Caco-2 (cell line): ENCODE measurements around the gene MYOZ1. TPM values are rescaled to one million over a fixed set of nuclear protein-coding genes. Genes with fewer than 3 reads are reported as not detected.

ENCODE experiments used
- BruUV-seq: library from RNA; stranded (reverse); fragments of 400-500 nt; replicated peaks from 2 replicates; lab custom pipeline; 2021; lab: Mats Ljungman, UMichigan
- CTCF ChIA-PET: fragments of 300-600 bp; sonication (Branson Sonifier 250); formaldehyde crosslinking; loops from one replicate; lab custom pipeline; 2022; ENCODE audit warnings: antibody characterized with exemption; lab: Charles Lee
- POLR2A ChIA-PET: fragments of 300-600 bp; sonication (Branson Sonifier 250); formaldehyde crosslinking; loops from one replicate; lab custom pipeline; 2022; ENCODE audit warnings: antibody characterized with exemption; lab: Charles Lee
- DNase-seq, 2 experiments: peaks; one replicate each; pipeline versions ENCODE4 v3.0.0 to v3.0.0-alpha.2; 2020 to 2022
- H3K27me3 ChIP-seq: replicated peaks from 2 replicates; pipeline ENCODE4 v1.6.0; 2011; ENCODE audit warnings: low read length; ENCODE audit not compliant: control insufficient read depth, insufficient read depth
- H3K36me3 ChIP-seq: 2 replicates; pipeline ENCODE4 v1.5.1; 2011; ENCODE audit warnings: low read length; ENCODE audit not compliant: control insufficient read depth, insufficient read depth
- H3K4me1 ChIP-seq: fragments of 250-450 bp; sonication (Bioruptor Pico); 2 replicates; pipeline ENCODE4 v1.5.1; 2020; ENCODE audit warnings: mild to moderate bottlenecking
- H3K4me3 ChIP-seq: 2 replicates; pipeline ENCODE4 v1.5.1; 2011; ENCODE audit warnings: low read depth, mild to moderate bottlenecking, control low read depth, low read length
- H3K9me3 ChIP-seq: fragments of 250-450 bp; sonication (Bioruptor Pico); 2 replicates; pipeline ENCODE4 v1.5.1; 2020; ENCODE audit warnings: mild to moderate bottlenecking, moderate library complexity
- H3K27ac Mint-ChIP-seq: one replicate; pipeline ENCODE4 v1.8.0; 2022; ENCODE audit warnings: mixed read lengths; ENCODE audit not compliant: unreplicated experiment
- H3K27me3 Mint-ChIP-seq: one replicate; pipeline ENCODE4 v1.8.0; 2022; ENCODE audit warnings: mixed read lengths; ENCODE audit not compliant: insufficient read depth, unreplicated experiment
- H3K36me3 Mint-ChIP-seq: one replicate; pipeline ENCODE4 v1.8.0; 2022; ENCODE audit warnings: mild to moderate bottlenecking, mixed read lengths; ENCODE audit not compliant: insufficient read depth, unreplicated experiment
- H3K4me1 Mint-ChIP-seq: one replicate; pipeline ENCODE4 v1.8.0; 2022; ENCODE audit warnings: low read depth, mixed read lengths; ENCODE audit not compliant: unreplicated experiment
- H3K4me3 Mint-ChIP-seq: one replicate; pipeline ENCODE4 v1.8.0; 2022; ENCODE audit warnings: mild to moderate bottlenecking, moderate library complexity, mixed read lengths; ENCODE audit not compliant: unreplicated experiment
- H3K9me3 Mint-ChIP-seq: one replicate; pipeline ENCODE4 v1.8.0; 2022; ENCODE audit warnings: mixed read lengths; ENCODE audit not compliant: unreplicated experiment
- CTCF ChIP-seq, 2 experiments: fragments of 200-600 bp in 1 of 2; IDR thresholded peaks; 1 replicate in 1 of 2; 2 replicates in 1 of 2; pipeline versions ENCODE4 v1.5.1 to v1.8.0; 2011 to 2022; ENCODE audit warnings: antibody characterized with exemption in 1 of 2, control low read depth in 1 of 2, inconsistent platforms in 1 of 2, low read depth in 1 of 2, low read length in 1 of 2, mild to moderate bottlenecking in 1 of 2, moderate library complexity in 1 of 2; ENCODE audit not compliant: insufficient read depth in 1 of 2, severe bottlenecking in 1 of 2, unreplicated experiment in 1 of 2
- intact Hi-C: fragments of 100-400 bp; cut with micrococcal nuclease; formaldehyde crosslinking; loops from one replicate; pipeline ENCODE4 v1.10.0; 2022; ENCODE audit not compliant: unreplicated experiment
- total RNA-seq: library from RNA; stranded (reverse); gene quantifications from 2 replicates; pipeline ENCODE4 v1.2.3, GENCODE V29; 2022

MYOZ1 gene
- total RNA-seq, 1 experiment from 2014 or later, result 0.52 TPM

DNA sequence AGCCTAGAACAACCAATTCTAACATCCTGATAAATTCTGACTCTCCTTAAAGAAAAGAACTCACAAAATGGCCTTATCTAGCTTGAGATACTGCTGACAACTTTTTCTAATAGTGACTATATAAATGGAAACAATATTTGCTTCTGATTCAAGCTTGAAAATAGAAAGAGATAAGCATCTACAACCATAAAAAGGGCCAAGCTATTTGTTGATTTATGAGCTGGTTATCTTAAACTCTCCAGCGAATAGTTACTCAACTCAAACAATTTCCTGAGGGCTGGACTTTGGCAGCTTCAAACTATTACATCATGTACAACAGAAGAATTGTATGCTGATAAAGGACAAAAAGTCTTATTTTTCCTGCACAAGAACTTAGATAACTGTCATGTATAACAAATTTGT is 54.7 kb downstream of the MYOZ1 start:
- Mint-ChIP-seq H3K4me1 (peaks cover 56% of the 10 kb centered on the region), H3K27me3 (no peaks in the 10 kb centered on the region), H3K36me3 (peaks cover 18% of the 10 kb centered on the region), H3K4me3 (peak overlapping the region; percentile 37), H3K9me3 (peaks cover 10% of the 10 kb centered on the region), H3K27ac (peak overlapping the region; percentile 39)
- no peak for TF ChIP-seq CTCF (IDR thresholded peaks at IDR 0.05; ENCODE audit: insufficient read depth in 1 of 2, low read depth in 1 of 2, low read length in 1 of 2, severe bottlenecking in 1 of 2, unreplicated experiment in 1 of 2)
- H3K4me3 ChIP-seq, result no peak overlapping the region
- ChIA-PET POLR2A (interaction anchor here (0.5 to 1.4 kb wide), 6 partner anchors 11 to 1735 kb away, joined by 3 to 7 read pairs (median 6); partner anchors contain the start of gene PSAP), CTCF (interaction anchor here (1.1 to 2.0 kb wide), 3 partner anchors 9 to 1735 kb away, joined by 4 to 18 read pairs (median 7); partner anchors contain the start of gene PSAP)
- H3K4me1 ChIP-seq, result peaks cover 47% of the 10 kb centered on the region
- no peaks in the 10 kb centered on the region for H3K36me3 ChIP-seq
- no TSS peak for BruUV-seq
- no peaks in the 10 kb centered on the region for H3K27me3 ChIP-seq
- peak; percentile 73 to 84 for DNase-seq
- peaks cover 5% of the 10 kb centered on the region; the same call in 1 of the 2 replicates for H3K9me3 ChIP-seq
- intact Hi-C loops, result loop anchor here (1.0 to 5.0 kb wide), 6 partner anchors 10 to 1735 kb away; partner anchors contain the start of genes MYOZ1, PPP3CB and PSAP

DNA sequence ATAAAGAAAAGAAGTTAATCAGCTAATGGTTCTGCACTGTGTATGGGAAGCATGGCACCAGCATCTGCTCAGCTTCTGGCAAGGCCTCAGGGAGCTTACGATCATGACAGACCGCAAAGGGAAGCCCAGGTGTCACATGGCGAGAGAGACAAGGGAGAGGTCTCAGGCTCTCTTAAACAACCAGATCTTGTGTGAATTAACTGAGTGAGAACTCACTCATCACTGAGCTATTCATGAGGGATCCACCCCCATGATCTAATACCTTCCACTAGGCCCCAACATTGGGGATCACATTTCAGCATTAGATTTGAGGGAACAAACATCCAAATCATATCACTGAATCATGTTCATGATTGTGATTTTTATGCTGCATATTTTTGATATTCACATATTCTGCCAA is 55.9 kb downstream of the MYOZ1 start:
- Mint-ChIP-seq H3K27me3 (no peaks in the 10 kb centered on the region), H3K36me3 (peaks cover 18% of the 10 kb centered on the region), H3K4me3 (no peak overlapping the region), H3K9me3 (peaks cover 10% of the 10 kb centered on the region), H3K27ac (peak overlapping the region; percentile 58), H3K4me1 (peaks cover 50% of the 10 kb centered on the region)
- Histone ChIP-seq H3K4me1 (peaks cover 43% of the 10 kb centered on the region), H3K27me3 (no peaks in the 10 kb centered on the region), H3K4me3 (no peak overlapping the region), H3K9me3 (peaks cover 5% of the 10 kb centered on the region; the same call in 1 of the 2 replicates), H3K36me3 (no peaks in the 10 kb centered on the region)
- no peak for TF ChIP-seq CTCF (IDR thresholded peaks at IDR 0.05; ENCODE audit: insufficient read depth in 1 of 2, low read depth in 1 of 2, low read length in 1 of 2, severe bottlenecking in 1 of 2, unreplicated experiment in 1 of 2)
- ChIA-PET CTCF (interaction anchor here (2.0 kb wide), 1 partner anchor 56 kb away, joined by 18 read pairs; no protein-coding TSS in a partner anchor), POLR2A (interaction anchor here (0.7 kb wide), 1 partner anchor 9 kb away, joined by 3 read pairs; no protein-coding TSS in a partner anchor)
- DNase-seq, result no peak
- intact Hi-C loops, result loop anchor here (5.0 kb wide), 1 partner anchor 57 kb away; the partner anchor contains the start of gene MYOZ1
- no TSS peak for BruUV-seq

GRCh38 chr10:73584737-73585136 is 56.5 kb downstream of the MYOZ1 start:
- H3K36me3 Mint-ChIP-seq, result peaks cover 18% of the 10 kb centered on the region
- H3K36me3 ChIP-seq, result no peaks in the 10 kb centered on the region
- TF ChIP-seq CTCF (IDR thresholded peaks at IDR 0.05; ENCODE audit: insufficient read depth in 1 of 2, low read depth in 1 of 2, low read length in 1 of 2, severe bottlenecking in 1 of 2, unreplicated experiment in 1 of 2), result no peak
- POLR2A ChIA-PET, result no interaction called here
- peaks cover 45% of the 10 kb centered on the region for H3K4me1 Mint-ChIP-seq
- CTCF ChIA-PET, result no interaction called here
- no peak overlapping the region for H3K4me3 ChIP-seq
- peak overlapping the region; percentile 58 for H3K27ac Mint-ChIP-seq
- peaks cover 5% of the 10 kb centered on the region; the same call in 1 of the 2 replicates for H3K9me3 ChIP-seq
- H3K4me3 Mint-ChIP-seq, result no peak overlapping the region
- no peak for DNase-seq
- no peaks in the 10 kb centered on the region for H3K27me3 Mint-ChIP-seq
- intact Hi-C loops, result loop anchor here (5.0 kb wide), 1 partner anchor 58 kb away; the partner anchor contains the start of gene MYOZ1
- peaks cover 10% of the 10 kb centered on the region for H3K9me3 Mint-ChIP-seq
- no peaks in the 10 kb centered on the region for H3K27me3 ChIP-seq
- H3K4me1 ChIP-seq, result peaks cover 43% of the 10 kb centered on the region
- no TSS peak for BruUV-seq
